IPS DF 19.7 (cell line): ENCODE measurements around the gene TFAP2E.
A peak's percentile ranks its signal among the peaks of the same experiment; 100 is the strongest.

Source experiments
- DNase-seq: peaks from one replicate; pipeline ENCODE4 v3.0.0-alpha.2; 2013; ENCODE audit warnings: low read depth, low spot score

TFAP2E gene

DNA sequence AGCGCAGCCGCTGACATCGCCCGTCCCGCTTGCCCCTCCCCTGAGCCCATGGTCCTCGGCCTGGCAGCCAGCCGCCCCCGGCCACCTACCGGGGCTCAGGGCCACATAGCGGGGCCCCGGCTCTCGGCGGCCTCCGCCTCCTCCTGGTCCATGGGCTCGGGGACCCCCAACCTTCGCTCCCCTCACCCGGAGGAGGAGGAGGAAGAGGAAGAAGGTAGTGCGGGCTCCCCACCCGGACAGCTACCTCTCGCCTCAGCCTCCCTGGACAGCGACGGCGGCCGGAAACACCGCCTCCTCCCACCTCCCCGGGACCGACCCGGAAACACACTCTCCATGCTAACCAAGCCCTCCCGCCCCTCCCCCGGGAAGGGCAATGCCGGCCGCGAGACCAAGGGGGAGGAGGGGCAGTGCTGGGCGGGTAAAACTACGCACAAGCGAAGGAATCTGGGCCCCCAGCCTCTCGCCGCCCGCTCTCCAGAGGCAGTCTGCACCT lies 15.9 kb upstream of the TFAP2E start, which contains the start of gene KIAA0319L:
TSS of gene KIAA0319L (minus strand) at position 286 of the 493 bp plus-strand sequence. CDS start 2,912 bp downstream, outside the sequence.
- no peak for DNase-seq

GRCh38 chr1:35557611-35558373 lies 15.3 kb upstream of the TFAP2E start, which contains the start of gene NCDN:
Gene NCDN, plus strand, starts transcription at chr1:35557799. Its CDS starts 392 bp downstream, at chr1:35558191.
- peak; percentile 89 for DNase-seq

DNA sequence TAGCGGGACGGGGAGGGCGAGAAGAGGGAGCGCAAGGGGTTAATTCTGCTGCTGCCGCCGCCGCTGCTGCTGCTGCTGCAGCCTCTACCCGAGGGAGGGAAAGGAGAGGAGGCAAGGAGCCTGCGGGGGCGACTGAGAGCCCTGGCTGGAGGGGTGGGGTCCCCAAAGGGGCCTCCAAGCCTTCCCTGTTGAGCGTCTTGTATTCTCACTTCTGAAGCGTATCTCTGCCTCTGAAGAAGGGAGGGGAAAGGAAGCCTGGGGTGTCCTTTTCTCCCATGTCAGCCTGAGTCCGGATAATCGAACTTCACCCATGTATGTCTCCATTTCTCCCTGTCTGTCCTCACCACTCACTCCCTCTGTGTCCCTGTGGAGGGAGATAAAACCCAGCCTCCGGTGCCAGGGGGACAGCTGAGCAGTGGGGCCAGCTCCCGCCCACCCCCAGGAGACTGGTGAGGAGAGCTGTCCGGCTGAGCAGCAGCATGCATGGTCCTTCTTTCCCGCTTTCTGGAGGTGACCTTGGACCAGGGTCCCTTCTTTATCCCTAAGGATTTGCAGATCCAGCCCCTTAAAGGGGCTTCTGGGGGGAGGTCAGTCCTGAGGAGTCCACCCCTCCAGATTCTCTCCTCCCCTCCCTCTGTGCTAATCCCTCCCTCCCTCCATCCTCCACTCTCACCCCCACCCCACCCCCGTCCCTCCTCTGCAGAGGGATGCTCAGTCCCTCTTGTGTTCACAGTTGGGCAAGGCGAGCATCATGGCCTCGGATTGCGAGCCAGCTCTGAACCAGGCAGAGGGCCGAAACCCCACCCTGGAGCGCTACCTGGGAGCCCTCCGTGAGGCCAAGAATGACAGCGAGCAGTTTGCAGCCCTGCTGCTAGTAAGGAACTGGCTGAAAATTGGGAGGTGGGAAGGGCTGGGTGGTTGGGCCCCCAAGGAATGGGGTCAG lies 14.5 kb upstream of the TFAP2E start:
- DNase-seq: no peak

GRCh38 chr1:35559317-35559944 lies 13.7 kb upstream of the TFAP2E start:
- no peak for DNase-seq

DNA sequence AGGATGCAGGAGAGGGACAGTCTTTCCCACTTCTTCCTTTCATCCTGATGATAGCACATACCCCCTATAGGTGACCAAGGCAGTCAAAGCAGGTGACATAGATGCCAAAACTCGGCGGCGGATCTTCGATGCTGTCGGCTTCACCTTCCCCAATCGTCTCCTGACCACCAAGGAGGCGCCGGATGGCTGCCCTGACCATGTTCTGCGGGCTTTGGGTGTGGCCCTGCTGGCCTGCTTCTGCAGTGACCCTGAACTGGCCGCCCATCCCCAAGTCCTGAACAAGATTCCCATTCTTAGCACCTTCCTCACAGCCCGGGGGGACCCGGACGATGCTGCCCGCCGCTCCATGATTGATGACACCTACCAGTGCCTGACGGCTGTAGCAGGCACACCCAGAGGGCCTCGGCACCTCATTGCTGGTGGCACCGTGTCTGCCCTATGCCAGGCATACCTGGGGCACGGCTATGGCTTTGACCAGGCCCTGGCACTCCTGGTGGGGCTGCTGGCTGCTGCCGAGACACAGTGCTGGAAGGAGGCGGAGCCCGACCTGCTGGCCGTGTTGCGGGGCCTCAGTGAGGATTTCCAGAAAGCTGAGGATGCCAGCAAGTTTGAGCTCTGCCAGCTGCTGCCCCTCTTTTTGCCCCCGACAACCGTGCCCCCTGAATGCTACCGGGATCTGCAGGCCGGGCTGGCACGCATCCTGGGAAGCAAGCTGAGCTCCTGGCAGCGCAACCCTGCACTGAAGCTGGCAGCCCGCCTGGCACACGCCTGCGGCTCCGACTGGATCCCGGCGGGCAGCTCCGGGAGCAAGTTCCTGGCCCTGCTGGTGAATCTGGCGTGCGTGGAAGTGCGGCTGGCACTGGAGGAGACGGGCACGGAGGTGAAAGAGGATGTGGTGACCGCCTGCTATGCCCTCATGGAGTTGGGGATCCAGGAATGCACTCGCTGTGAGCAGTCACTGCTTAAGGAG lies 12.6 kb upstream of the TFAP2E start:
- DNase-seq: no peak

DNA sequence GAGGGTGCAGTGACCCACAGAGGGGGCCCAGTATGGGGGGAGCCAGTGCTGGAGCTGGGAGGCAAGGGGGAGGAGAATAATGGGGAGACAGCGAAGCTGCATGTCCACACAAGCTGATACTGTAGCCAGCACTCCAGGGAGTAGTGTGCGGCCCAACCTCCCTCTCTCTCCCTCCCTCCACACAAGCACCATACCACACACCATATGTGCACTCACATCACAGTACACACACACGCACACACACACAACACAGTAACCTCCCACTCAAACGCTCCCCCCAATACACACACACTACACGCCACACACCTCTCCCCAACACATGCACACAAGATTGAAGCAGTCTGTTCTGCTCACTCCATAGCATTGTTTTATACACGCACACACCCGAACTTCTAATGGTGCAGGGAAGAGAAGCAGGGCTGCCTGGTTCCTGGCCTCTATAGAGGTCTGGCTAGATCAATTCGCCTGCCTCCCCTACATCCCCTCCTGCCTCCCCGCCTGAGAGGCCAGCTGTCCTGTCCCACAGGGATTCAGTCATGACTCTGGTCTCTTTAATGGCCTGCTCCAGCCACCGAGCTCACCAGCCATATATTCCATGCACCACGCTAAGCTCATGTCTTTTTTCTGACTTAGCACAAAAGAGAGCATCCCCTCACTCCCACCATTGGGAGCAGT lies 11.7 kb upstream of the TFAP2E start:
- DNase-seq: no peak

- DNase-seq: no peak
Observed at GRCh38 chr1:35561972-35562680, 11.0 kb upstream of the TFAP2E start.

- DNase-seq: no peak
Observed at GRCh38 chr1:35563166-35563565, 9.9 kb upstream of the TFAP2E start.

DNA sequence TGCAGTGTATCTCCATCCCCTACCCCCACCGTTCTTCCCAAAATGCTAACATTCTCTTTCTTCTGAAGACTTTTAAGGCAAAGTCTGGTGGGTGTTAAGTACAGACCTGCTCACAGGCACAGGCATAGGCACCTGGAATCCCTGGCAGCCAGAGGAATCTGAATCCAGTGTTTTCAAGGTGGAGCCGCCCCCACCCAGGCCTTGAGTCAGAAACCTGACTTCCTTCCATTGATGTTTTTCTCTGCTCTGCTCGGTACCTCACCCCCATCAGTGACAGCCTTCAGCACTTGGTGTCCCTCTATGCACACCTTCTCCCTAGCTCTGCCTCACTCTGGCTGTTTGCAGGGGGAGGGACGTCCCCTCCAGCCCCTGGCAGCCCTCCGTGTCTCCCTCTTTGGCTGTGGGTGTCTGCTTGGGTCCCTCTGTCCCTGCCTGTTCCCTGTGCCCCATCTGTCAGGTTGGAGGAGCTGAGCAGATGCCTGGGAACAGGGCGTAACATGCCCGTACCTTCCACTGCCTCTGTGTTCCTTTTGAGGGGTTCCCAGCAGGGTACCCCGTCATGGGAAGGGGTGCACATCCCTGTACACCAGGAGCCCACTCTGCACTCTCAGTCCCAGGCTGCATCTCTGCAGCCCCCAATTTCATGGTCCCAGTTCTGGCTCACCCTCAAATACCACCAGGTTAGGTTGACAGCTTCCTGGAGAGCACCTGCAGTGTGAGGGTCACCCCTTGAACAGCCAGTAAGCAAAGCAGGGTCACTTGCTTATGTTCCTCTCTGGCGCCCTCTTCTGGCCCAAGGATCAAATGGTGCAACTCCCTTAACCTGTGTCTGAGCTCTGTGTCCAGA lies 8.9 kb upstream of the TFAP2E start:
- no peak for DNase-seq

GRCh38 chr1:35564884-35565741 lies 8.0 kb upstream of the TFAP2E start:
- no peak for DNase-seq

DNA sequence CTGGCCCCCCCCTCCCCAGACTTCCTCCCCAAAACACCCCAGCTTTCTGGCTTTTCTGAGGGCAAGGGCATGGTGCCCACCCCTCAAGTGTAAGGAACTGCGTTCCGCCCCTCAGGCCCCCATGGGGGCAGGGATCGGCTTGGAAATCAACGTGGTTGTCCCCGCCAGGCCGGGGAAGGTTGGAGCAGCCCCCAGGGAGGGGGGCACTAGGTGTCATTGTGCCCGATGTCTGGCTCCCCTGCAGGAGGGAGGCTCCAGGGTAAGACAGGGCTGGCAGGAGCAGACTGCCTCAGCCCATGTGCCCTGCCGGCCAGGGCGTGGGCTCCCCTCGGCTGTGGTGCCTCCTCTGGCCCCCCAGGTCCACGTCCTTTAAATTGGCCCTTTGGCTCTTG lies 7.4 kb upstream of the TFAP2E start:
- DNase-seq: no peak

GRCh38 chr1:35567947-35568558 lies 5.1 kb upstream of the TFAP2E start:
- no peak for DNase-seq

DNA sequence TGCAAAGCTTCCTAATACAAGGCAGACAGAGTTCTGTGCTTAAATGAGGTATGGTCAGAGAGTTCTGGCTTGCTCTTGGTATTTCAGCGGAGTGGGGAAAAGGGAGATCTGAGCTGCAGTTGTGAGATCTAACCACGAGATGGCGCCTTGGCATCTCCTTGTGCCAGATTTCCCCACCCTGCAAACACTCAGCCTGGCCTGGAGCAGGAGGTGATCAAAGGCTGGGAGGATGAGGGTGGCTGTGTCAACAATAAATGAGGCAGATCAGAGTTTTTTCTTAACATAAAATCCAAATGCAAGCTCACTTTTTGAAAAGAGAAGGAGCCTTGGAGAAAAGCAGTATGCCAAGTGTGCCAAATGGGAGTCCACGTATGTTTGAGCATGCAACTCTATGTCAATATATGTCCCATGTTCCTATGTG lies 4.1 kb upstream of the TFAP2E start:
- DNase-seq: no peak

DNA sequence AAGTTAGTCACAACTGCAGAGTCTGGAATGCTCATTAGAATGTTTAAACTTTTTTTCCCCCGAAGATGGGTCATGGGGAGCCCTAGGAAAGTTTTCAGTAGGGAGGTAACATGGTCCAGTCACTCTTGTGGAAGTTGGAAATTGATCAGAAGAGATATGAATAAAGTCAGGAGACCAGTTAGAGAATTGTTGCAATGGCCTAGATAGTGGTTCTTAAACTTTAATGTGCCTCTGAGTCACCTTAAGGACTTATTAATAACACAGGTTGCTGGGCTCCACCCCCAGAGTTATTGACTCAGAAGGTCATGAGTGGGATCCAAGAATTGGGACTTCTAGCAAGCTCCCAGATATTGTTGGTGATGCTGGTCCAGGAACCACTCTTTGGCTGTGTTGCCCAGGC lies 3.2 kb upstream of the TFAP2E start:
- DNase-seq: no peak

DNA sequence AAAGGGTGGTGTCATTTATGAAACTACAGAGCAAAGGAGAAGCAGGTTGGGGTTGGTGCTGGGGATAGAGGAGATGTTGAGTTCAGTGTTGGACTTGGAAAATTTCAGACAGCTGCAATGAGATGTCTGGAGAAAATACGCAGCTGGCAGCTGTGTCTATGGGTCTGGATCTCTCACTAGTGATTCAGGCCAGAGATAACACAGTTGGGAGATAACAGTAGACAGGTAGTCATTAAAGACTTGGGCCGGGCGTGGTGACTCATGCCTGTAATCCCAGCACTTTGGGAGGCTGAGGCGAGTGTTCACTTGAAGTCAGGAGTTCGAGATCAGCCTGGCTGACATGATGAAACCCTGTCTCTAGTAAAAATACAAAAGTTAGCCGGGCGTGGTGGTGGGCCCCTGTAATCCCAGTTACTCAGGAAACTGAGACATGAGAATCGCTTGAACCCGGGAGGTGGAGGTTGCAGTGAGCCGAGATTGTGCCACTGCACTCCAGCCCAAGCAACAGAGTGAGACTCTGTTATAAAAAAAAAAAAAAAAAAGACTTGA lies 2.5 kb upstream of the TFAP2E start:
- no peak for DNase-seq

DNA sequence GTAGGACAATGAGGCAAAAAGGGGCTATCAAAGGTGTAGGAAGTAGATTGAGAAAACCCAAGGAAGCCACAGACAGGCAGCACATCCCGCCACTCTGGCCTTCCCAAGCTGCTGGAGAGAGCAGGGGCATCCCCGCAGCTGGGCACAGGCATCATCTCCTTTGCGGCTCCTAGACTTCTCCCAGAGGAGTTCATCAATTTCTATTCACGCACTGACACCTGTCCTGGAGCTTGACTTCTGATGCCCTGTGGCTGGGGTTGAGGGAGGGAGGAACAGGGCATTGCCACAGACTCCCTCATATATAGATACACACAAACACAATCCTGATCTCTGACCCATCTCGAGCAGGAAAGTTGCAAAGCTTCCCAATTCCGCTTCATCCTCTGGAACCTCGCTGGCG lies 1.9 kb upstream of the TFAP2E start:
- DNase-seq: no peak

GRCh38 chr1:35572296-35572695 lies 818 bp upstream of the TFAP2E start:
- DNase-seq: no peak
